Osteocyte (in vitro differentiated cells): ENCODE data around the gene PRKG1. TPM values are rescaled to one million over a fixed set of nuclear protein-coding genes. Genes with fewer than 3 reads are reported as not detected.

Source experiments
- DNase-seq: peaks from one replicate; pipeline ENCODE4 v3.0.0; 2021; ENCODE audit warnings: mixed read lengths; ENCODE audit not compliant: unreplicated experiment; ENCODE audit errors: extremely low spot score
- H3K27ac Mint-ChIP-seq: one replicate; pipeline ENCODE4 v1.8.0; 2021; ENCODE audit warnings: mild to moderate bottlenecking, mixed read lengths; ENCODE audit not compliant: unreplicated experiment
- H3K27me3 Mint-ChIP-seq: one replicate; pipeline ENCODE4 v1.8.0; 2021; ENCODE audit warnings: mixed read lengths; ENCODE audit not compliant: unreplicated experiment
- H3K36me3 Mint-ChIP-seq: one replicate; pipeline ENCODE4 v1.8.0; 2021; ENCODE audit warnings: mixed read lengths; ENCODE audit not compliant: unreplicated experiment
- H3K4me1 Mint-ChIP-seq: one replicate; pipeline ENCODE4 v1.8.0; 2021; ENCODE audit warnings: mixed read lengths; ENCODE audit not compliant: unreplicated experiment
- H3K4me3 Mint-ChIP-seq: one replicate; pipeline ENCODE4 v1.8.0; 2021; ENCODE audit warnings: mild to moderate bottlenecking, moderate library complexity, mixed read lengths; ENCODE audit not compliant: unreplicated experiment
- H3K9me3 Mint-ChIP-seq: one replicate; pipeline ENCODE4 v1.8.0; 2021; ENCODE audit warnings: mixed read lengths; ENCODE audit not compliant: unreplicated experiment
- total RNA-seq: library from RNA; stranded (reverse); gene quantifications from 2 replicates; pipeline ENCODE4 v1.2.1, GENCODE V29; 2021
- TF ChIP-seq, protein P1 (sequence below): fragments of 200-600 bp; sonication (generic); IDR thresholded peaks from 2 replicates; pipeline ENCODE4 v1.5.0; 2021; ENCODE audit warnings: antibody characterized with exemption, mild to moderate bottlenecking, moderate library complexity

PRKG1 gene
- total RNA-seq, 1 donor from 2014 or later = 10.8 TPM

- Mint-ChIP-seq H3K27ac (no peak overlapping the region), H3K4me3 (no peak overlapping the region), H3K27me3 (no peaks in the 10 kb centered on the region)
These were observed 597.8 kb downstream of the PRKG1 start for GRCh38 chr10:51672039-51672535.

GRCh38 chr10:51675088-51675487 is 600.8 kb downstream of the PRKG1 start:
- peaks cover 7% of the 10 kb centered on the region for H3K9me3 Mint-ChIP-seq
- no peaks in the 10 kb centered on the region for H3K4me1 Mint-ChIP-seq
- DNase-seq = no peak

More at GRCh38 chr10:51672039-51672535, 597.8 kb downstream of the PRKG1 start:
- H3K9me3 Mint-ChIP-seq = peaks cover 7% of the 10 kb centered on the region
- DNase-seq = no peak
- TF ChIP-seq, protein P1, sequence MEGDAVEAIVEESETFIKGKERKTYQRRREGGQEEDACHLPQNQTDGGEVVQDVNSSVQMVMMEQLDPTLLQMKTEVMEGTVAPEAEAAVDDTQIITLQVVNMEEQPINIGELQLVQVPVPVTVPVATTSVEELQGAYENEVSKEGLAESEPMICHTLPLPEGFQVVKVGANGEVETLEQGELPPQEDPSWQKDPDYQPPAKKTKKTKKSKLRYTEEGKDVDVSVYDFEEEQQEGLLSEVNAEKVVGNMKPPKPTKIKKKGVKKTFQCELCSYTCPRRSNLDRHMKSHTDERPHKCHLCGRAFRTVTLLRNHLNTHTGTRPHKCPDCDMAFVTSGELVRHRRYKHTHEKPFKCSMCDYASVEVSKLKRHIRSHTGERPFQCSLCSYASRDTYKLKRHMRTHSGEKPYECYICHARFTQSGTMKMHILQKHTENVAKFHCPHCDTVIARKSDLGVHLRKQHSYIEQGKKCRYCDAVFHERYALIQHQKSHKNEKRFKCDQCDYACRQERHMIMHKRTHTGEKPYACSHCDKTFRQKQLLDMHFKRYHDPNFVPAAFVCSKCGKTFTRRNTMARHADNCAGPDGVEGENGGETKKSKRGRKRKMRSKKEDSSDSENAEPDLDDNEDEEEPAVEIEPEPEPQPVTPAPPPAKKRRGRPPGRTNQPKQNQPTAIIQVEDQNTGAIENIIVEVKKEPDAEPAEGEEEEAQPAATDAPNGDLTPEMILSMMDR = no peak
- H3K36me3 Mint-ChIP-seq = no peaks in the 10 kb centered on the region
- peaks cover 7% of the 10 kb centered on the region for H3K4me1 Mint-ChIP-seq

DNA sequence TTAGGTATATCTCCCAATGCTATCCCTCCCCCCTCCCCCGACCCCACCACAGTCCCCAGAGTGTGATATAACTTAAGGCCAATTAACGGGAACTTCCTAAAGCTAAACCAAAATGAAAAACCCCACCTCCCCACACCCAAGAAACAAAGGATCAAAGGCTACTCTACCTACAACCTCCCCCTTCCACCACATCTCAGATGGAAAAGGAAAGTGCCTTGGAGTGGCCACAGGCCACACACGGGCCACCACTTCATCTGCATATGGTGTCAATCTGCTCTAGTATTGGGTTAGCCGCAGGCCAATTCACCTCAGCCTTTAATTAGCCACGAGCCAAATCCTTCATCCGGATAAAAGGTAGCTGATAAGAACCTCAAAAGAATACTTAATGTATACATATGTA is 605.6 kb downstream of the PRKG1 start:
- TF ChIP-seq, protein P1 = no peak
- Mint-ChIP-seq H3K4me1 (no peaks in the 10 kb centered on the region), H3K36me3 (no peaks in the 10 kb centered on the region), H3K9me3 (no peaks in the 10 kb centered on the region), H3K27ac (no peak overlapping the region), H3K4me3 (no peak overlapping the region), H3K27me3 (peaks cover 4% of the 10 kb centered on the region)
- no peak for DNase-seq

More at GRCh38 chr10:51675088-51675487, 600.8 kb downstream of the PRKG1 start:
- H3K27ac Mint-ChIP-seq = no peak overlapping the region
- no peak overlapping the region for H3K4me3 Mint-ChIP-seq
- H3K27me3 Mint-ChIP-seq = no peaks in the 10 kb centered on the region
- no peaks in the 10 kb centered on the region for H3K36me3 Mint-ChIP-seq
- TF ChIP-seq, protein P1 = no peak

DNA sequence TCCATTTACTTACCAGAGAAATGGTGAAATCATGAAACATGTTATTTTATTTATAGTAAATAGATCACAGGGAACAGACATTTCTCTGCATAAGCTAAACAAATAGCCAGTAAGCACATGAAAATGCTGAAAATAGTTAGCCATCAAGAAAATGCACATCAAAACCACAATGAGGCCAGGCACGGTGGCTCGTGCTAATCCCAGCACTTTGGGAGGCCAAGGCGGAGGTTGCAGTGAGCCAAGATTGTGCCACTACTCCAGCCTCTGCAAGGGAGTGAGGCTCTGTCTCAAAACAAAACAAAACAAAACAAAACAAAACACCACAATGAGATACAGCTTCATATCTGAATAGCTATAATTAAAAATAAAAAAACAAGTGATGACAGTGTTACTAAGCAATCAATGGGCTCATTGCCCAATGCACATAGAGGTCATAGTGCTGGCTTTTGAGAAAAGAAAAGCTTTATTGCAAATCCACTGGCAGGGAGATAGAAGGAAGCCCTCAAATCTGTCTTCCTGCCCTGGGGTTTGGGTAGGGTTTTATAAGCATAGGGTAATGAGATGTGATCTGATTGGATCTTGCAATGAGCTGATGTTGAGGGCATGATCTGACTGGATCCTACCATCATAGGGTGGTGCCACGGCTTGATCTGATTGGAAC is 608.9 kb downstream of the PRKG1 start:
- no peak for DNase-seq
- Mint-ChIP-seq H3K36me3 (no peaks in the 10 kb centered on the region), H3K27ac (no peak overlapping the region), H3K27me3 (peaks cover 4% of the 10 kb centered on the region), H3K4me1 (no peaks in the 10 kb centered on the region), H3K9me3 (no peaks in the 10 kb centered on the region), H3K4me3 (no peak overlapping the region)
- TF ChIP-seq, protein P1 = no peak

GRCh38 chr10:51685768-51686167 is 611.5 kb downstream of the PRKG1 start:
- H3K36me3 Mint-ChIP-seq = no peaks in the 10 kb centered on the region
- H3K9me3 Mint-ChIP-seq = no peaks in the 10 kb centered on the region
- peaks cover 4% of the 10 kb centered on the region for H3K27me3 Mint-ChIP-seq
- TF ChIP-seq, protein P1 = no peak
- no peak overlapping the region for H3K27ac Mint-ChIP-seq
- DNase-seq = no peak
- no peak overlapping the region for H3K4me3 Mint-ChIP-seq
- no peaks in the 10 kb centered on the region for H3K4me1 Mint-ChIP-seq
